Measurements from ENCODE around the gene CLDN10. TPM values are rescaled to one million over a fixed set of nuclear protein-coding genes. Genes with fewer than 3 reads are reported as not detected.
A peak's percentile ranks its signal among the peaks of the same experiment; 100 is the strongest.

The CLDN10 gene
- total and polyA plus RNA-seq, 11 donors = 0.12 to 0.52 (median 0.29) TPM; not detected in 7

GRCh38 chr13:95620030-95620824, 67.7 kb downstream of the CLDN10 start:
- 61 to 79% (median 68%) methylated on average over 2 of the region's 2 CpGs for WGBS, 4 donors
- H3K27me3 ChIP-seq = no peaks in the 10 kb centered on the region
- DNase-seq (no peak), ATAC-seq (no peak)
- peaks cover 0 to 9% (median 0%) of the 10 kb centered on the region in 12 donors for H3K4me1 ChIP-seq
- TF ChIP-seq POLR2A (IDR thresholded peaks at IDR 0.05) = no peak
- TF ChIP-seq CTCF (IDR thresholded peaks at IDR 0.05) = no peak
- no peaks in the 10 kb centered on the region for H3K9me3 ChIP-seq
- H3K36me3 ChIP-seq = peaks cover 0 to 70% (median 4%) of the 10 kb centered on the region in 9 donors
- H3K27ac ChIP-seq = no peak overlapping the region
- intact Hi-C loops (cut with DNase I) = loop anchor here in 4 of 10 donors (5.0 to 10.0 kb wide), 3 partner anchors 125 to 365 kb away; no protein-coding TSS in a partner anchor
- no peak overlapping the region for H3K4me3 ChIP-seq

- intact Hi-C loops (cut with DNase I) = loop anchor here in 4 of 10 donors (5.0 to 10.0 kb wide), 3 partner anchors 126 to 364 kb away; no protein-coding TSS in a partner anchor
- DNase-seq (no peak), ATAC-seq (peak; percentile 47 to 75 (median 58))
- peak overlapping the region in 4 of 12 donors; percentile 5 to 45 (median 30) for H3K27ac ChIP-seq
- WGBS, 4 donors = 46 to 55% (median 53%) methylated on average over 10 of the region's 10 CpGs
- no peak overlapping the region for H3K4me3 ChIP-seq
- no peaks in the 10 kb centered on the region for H3K27me3 ChIP-seq
- H3K9me3 ChIP-seq = no peaks in the 10 kb centered on the region
- peaks cover 0 to 63% (median 4%) of the 10 kb centered on the region in 9 donors for H3K36me3 ChIP-seq
- TF ChIP-seq CTCF (IDR thresholded peaks at IDR 0.05) (no peak), POLR2A (IDR thresholded peaks at IDR 0.05) (no peak)
- H3K4me1 ChIP-seq = peaks cover 0 to 9% (median 0%) of the 10 kb centered on the region in 12 donors
Observed at GRCh38 chr13:95620825-95621498, 68.4 kb downstream of the CLDN10 start.

GRCh38 chr13:95623141-95623540, 70.6 kb downstream of the CLDN10 start:
- Histone ChIP-seq H3K4me3 (no peak overlapping the region), H3K36me3 (peaks cover 0 to 62% (median 4%) of the 10 kb centered on the region in 9 donors), H3K27me3 (no peaks in the 10 kb centered on the region), H3K4me1 (peaks cover 0 to 9% (median 0%) of the 10 kb centered on the region in 12 donors), H3K9me3 (peaks cover 0 to 18% (median 0%) of the 10 kb centered on the region in 12 donors), H3K27ac (no peak overlapping the region)
- 53 to 59% (median 55%) methylated on average over 5 of the region's 5 CpGs for WGBS, 4 donors
- intact Hi-C loops (cut with DNase I) = loop anchor here in 5 of 10 donors (2.0 to 10.0 kb wide), 4 partner anchors 128 to 362 kb away; no protein-coding TSS in a partner anchor
- TF ChIP-seq CTCF (IDR thresholded peaks at IDR 0.05) (no peak), POLR2A (IDR thresholded peaks at IDR 0.05) (no peak)
- ATAC-seq = no peak
- no peak for DNase-seq

- no peak overlapping the region for H3K27ac ChIP-seq
- H3K4me1 ChIP-seq = peaks cover 0 to 9% (median 0%) of the 10 kb centered on the region in 12 donors
- WGBS, 4 donors = 25 to 36% (median 28%) methylated on average over 5 of the region's 5 CpGs
- peaks cover 0 to 18% (median 0%) of the 10 kb centered on the region in 12 donors for H3K9me3 ChIP-seq
- H3K4me3 ChIP-seq = no peak overlapping the region
- H3K27me3 ChIP-seq = no peaks in the 10 kb centered on the region
- TF ChIP-seq POLR2A (IDR thresholded peaks at IDR 0.05) (no peak), CTCF (IDR thresholded peaks at IDR 0.05) (peak; percentile 44 to 75 (median 64))
- DNase-seq (no peak), ATAC-seq (peak in 2 of 4 donors; percentile 34 to 41)
- intact Hi-C loops (cut with DNase I) = loop anchor here in 8 of 10 donors (1.0 to 10.0 kb wide), 5 partner anchors 129 to 361 kb away; no protein-coding TSS in a partner anchor
- H3K36me3 ChIP-seq = peaks cover 0 to 63% (median 4%) of the 10 kb centered on the region in 9 donors
Observed at GRCh38 chr13:95624020-95624419, 71.5 kb downstream of the CLDN10 start.
